Astrocyte of the hippocampus (primary cell): ENCODE results near the gene SHTN1.

ENCODE experiments used
- DNase-seq: peaks from one replicate; pipeline ENCODE4 v3.0.0; 2011; ENCODE audit warnings: low read depth, low spot score

Gene SHTN1, protein sequence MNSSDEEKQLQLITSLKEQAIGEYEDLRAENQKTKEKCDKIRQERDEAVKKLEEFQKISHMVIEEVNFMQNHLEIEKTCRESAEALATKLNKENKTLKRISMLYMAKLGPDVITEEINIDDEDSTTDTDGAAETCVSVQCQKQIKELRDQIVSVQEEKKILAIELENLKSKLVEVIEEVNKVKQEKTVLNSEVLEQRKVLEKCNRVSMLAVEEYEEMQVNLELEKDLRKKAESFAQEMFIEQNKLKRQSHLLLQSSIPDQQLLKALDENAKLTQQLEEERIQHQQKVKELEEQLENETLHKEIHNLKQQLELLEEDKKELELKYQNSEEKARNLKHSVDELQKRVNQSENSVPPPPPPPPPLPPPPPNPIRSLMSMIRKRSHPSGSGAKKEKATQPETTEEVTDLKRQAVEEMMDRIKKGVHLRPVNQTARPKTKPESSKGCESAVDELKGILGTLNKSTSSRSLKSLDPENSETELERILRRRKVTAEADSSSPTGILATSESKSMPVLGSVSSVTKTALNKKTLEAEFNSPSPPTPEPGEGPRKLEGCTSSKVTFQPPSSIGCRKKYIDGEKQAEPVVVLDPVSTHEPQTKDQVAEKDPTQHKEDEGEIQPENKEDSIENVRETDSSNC

DNA sequence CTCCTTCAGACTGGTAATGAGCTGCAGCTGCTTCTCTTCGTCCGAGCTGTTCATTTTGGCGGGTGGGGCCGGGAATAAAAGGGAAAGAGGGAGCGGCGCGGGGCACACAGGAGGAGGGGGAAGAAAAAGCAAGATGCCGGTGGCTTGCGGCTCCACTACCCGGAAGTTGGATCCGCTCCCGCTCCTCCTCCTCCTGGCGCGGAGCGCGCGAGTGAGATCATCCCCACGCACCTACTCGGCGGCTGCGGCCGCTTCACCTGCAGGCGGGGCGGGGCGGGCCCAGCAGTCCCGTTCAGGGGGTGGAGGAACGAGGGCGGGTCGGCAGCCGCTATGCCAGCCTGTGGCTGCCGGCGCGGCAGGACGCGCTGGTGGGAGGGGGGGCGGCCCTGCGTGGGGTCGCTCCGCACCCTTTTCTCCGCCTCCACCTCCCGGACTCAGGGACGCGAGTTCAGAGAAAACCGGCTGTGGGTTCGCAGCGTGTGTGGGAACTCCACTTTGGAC, at the start of gene SHTN1:
Gene SHTN1, minus strand, starts transcription at position 162 of the 501 bp plus-strand sequence. Its CDS starts 108 bp downstream, at position 54.
- DNase-seq, result peak; percentile 84

- DNase-seq, result no peak
Observed at GRCh38 chr10:117053482-117053881, 48.5 kb upstream of the SHTN1 start.

GRCh38 chr10:117047947-117048346, 43.0 kb upstream of the SHTN1 start:
- DNase-seq, result no peak

- DNase-seq, result no peak
Observed at GRCh38 chr10:117016266-117016665, 11.3 kb upstream of the SHTN1 start.

DNA sequence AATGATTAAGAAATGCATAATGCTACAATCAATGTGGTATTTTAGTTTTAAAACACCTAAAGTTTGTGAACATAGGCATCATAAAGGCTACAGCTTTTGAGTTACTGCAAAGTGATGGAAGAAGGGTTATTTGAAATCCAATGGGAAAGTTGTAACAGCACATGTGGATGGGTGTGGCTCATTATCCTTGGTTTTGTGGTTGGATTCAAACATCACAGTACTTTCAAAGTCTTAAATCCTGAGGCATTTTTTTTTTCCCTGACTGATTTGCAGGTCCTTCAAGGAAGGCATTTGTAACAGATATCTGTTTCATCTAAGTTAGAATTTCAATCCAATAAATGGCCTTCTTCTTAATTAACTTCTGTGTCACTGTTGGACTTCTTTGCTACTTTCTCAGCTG, 9.8 kb upstream of the SHTN1 start:
- DNase-seq, result no peak

DNA sequence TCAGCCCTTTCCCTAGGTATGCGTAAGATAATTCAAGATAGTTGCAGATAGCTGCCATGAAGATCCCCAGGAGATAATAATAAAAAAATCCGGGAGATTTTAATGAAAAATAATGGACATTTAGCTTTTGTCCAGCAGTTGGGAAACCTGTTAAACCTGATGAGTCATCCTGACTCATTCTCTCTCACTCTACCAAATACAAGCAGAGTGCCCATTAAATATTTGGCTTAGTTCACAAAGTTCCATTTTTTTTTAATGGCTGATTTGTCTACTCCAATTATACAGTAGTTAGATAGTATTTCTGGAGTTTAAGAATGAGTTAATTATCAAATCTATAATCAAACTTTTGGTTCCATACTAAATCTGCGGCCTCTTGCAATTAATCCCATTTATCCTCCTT, 2.1 kb upstream of the SHTN1 start:
- peak; percentile 56 for DNase-seq

DNA sequence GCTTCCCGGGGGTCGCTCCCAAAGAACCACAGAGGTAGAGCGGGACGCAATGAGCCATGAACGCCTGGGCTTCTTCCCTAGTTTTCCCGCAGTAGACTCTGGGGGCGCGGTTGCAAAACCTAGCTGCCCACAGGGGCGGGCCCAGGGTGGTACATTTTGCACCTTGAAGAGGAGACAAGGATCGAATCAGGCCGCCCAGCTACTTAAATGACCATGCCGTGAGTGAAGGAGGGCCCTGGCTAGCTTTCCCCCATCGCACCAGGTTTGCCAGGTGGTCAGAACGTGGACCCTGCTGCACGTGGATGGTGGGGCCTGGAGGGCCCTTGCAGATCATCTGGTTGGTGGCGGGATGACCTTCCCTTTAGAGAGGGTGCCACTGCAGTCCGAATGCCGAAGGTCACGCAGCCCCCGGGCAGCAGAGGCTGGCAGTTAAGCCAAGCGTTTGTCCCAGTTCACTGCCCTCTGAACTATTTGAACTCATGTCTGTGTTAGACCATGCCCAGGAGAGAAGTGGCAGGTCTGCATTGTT, 604 bp upstream of the SHTN1 start:
- DNase-seq, result no peak

DNA sequence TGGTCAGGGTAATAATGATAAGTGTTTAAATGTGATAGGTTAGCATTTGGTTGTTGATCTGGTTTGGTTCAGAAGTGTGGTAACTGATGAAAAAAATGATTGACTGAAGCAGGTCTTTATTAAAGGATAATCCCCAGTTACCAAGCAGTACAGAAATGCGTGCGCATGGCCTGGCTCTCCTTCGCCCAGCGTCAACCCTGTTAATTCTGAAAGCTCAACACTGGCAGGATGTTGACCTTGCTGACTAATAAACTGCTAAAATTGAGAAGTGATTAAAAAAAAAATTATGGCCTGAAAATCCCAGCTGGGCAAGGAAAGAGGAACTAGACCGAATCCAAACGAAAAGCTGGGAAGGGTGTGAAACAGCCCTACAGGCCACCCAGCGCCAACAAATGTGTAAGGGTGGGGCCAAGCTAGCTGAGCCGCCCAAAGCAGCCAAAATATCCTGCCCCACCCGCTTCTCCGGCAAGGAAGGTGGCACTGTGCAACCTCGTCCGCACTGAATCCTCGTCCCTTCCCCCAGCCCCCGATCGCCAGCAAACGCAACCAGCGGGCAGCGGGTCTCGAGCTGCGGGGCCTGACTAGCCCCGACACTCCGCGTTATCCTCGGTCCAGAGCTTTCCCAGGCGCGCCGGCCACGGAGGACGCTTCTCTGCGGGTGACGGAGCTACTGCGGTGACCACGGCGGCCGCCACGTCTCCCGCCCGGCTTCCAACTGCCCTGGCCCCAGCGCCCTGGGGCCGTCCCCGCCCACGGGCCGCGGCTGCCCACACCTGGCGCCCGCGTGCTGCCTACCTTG, 561 bp downstream of the SHTN1 start:
- DNase-seq, result peak; percentile 69

GRCh38 chr10:117003336-117003735, 1.7 kb downstream of the SHTN1 start:
- no peak for DNase-seq

DNA sequence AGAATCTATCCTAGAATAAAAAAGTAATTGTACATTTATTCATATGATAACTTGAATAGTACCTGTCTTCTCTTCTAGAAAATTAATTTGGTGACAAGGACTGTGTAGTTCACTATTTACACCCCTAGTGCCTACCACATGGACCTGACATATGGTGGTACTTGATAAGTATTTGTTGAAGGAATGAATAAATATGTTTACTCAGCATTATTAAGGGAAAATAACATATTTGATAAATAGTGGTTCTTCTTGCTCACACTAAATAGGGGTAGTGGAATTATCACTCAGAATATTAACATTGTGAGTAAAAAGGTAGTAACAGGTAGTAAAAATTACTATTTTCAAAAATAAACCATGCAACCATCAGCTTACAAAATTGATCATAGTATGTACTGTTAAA, 2.8 kb downstream of the SHTN1 start:
- DNase-seq, result no peak

GRCh38 chr10:117001144-117001543, 3.8 kb downstream of the SHTN1 start:
- DNase-seq, result no peak

- no peak for DNase-seq
Observed at GRCh38 chr10:117000580-117000979, 4.4 kb downstream of the SHTN1 start.

GRCh38 chr10:116998172-116998571, 6.8 kb downstream of the SHTN1 start:
- no peak for DNase-seq

DNA sequence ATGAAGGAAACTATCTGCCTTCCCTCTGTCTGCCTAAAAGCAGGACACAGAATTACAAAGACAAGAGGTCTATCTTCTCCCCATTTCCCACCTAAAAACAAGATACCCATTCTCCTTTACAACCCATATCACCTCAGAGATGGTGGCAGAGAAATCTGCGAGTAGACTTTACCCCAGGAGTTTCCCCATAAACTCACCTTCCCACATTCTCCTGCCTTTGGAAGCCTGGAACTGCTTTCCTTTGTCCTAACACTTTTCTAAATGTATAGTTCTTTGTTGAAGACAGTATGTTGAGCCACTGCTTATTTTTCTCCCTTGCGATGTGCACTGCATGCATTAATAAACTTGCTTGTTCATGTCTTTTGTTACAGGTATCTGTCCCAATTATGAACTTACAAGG, 8.0 kb downstream of the SHTN1 start:
- no peak for DNase-seq

DNA sequence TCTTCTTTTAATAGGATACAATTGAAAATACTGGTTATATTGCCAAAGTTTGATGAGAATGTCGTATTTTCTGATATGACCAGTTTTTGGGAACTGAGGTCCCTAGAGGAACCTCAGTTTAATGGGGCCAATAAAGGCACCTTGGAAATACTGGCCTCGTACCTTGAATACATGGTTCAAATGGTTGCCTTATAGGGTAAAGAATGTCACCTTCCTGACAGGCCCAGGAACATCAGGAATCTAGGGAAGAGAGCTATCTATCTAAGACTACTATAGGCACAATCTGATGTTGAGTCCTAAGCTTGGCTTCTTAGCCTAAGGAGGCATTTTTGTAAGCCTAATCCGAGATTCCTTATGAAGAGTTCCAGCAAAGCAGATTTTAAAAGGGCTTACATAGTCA, 9.3 kb downstream of the SHTN1 start:
- DNase-seq, result no peak

GRCh38 chr10:116994113-116994890, 10.7 kb downstream of the SHTN1 start:
- DNase-seq, result no peak

- no peak for DNase-seq
Observed at GRCh38 chr10:116993610-116994009, 11.4 kb downstream of the SHTN1 start.

DNA sequence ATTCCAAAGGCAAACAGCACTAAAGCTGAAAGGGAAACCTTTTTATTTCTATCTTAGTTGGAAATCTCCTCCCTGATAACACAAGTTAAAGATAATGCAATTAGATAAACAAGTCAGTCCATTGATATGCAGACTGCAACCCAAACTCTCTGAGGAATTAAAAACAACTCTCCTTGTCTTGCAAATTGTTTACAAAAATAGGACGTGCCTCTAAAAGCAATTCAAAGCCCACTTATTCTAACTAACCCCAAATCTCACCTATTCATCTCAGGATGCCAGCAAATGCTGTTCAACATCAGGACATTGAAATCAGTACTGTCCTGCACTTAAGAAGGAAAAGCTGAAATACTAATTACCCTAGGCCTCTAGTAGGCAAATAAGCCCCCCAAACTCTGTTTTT, 12.8 kb downstream of the SHTN1 start:
- DNase-seq, result no peak

GRCh38 chr10:116990276-116990800, 14.6 kb downstream of the SHTN1 start:
- DNase-seq, result no peak

DNA sequence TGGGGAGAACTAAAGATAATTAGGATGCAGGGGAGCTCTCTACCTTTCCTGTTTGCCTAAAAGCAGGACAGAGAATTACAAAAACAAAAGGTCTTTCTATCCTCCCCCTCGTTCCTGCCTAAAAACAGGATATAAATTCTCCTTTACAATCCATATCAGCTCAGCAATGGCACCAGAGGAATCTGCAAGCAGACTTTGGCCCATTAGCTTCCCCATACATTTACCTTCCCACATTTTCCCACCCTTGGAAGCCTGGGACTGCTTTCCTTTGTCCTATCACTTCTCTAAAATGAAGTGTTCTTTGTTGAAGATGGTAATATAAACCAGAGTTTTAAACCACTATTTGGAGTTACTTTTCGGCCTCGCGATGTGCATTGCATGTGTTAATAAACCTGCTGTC, 15.5 kb downstream of the SHTN1 start:
- no peak for DNase-seq

DNA sequence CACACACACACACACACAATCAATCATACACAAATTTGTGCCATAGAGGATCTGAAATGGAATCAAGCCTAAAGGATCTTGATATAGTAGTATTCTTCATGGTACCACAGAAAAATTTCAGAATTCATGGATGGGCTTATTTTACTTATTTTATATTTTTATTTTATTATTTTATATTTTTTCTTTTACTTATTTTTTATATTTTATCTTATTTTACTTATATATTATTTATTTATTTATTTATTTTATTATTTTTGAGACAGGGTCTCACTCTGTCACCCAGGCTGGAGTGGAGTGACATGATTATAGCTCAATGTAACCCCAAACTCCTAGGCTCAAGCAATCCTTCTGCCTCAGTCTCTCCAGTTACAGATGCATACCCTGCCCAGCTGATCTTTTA, 16.7 kb downstream of the SHTN1 start:
- no peak for DNase-seq
